ENCODE measurements around the gene AMHR2.
"Not testable (repeated sequence)": the region's sequence is repeated elsewhere in the genome, so short reads cannot be mapped to it uniquely, and the experiment has no call there.

AMHR2 gene

GRCh38 chr12:53415752-53416389 lies 7.8 kb upstream of the AMHR2 start:
- not testable (repeated sequence) for DNase-seq

- not testable (repeated sequence) for DNase-seq
Observed at GRCh38 chr12:53417291-53417816, 6.3 kb upstream of the AMHR2 start.

- no peak for DNase-seq
Observed at GRCh38 chr12:53418221-53418620, 5.4 kb upstream of the AMHR2 start.

- DNase-seq = no peak
Observed at GRCh38 chr12:53419756-53420155, 3.9 kb upstream of the AMHR2 start.

GRCh38 chr12:53422247-53422646 lies 1.4 kb upstream of the AMHR2 start:
- DNase-seq = not testable (repeated sequence)

GRCh38 chr12:53424626-53425514 lies 1.2 kb downstream of the AMHR2 start:
- DNase-seq = no peak

GRCh38 chr12:53425515-53426150 lies 2.0 kb downstream of the AMHR2 start:
- DNase-seq = no peak

- DNase-seq = no peak
Observed at GRCh38 chr12:53427905-53428594, 4.4 kb downstream of the AMHR2 start.

GRCh38 chr12:53428741-53429140 lies 5.1 kb downstream of the AMHR2 start:
- no peak for DNase-seq

GRCh38 chr12:53430116-53430515 lies 6.5 kb downstream of the AMHR2 start:
- no peak for DNase-seq

- DNase-seq = no peak
Observed at GRCh38 chr12:53431187-53431586, 7.5 kb downstream of the AMHR2 start.

GRCh38 chr12:53435326-53435725 lies 11.7 kb downstream of the AMHR2 start:
- not testable (repeated sequence) for DNase-seq

GRCh38 chr12:53439582-53439981 lies 15.9 kb downstream of the AMHR2 start:
- DNase-seq = not testable (repeated sequence)

- peak; percentile 99 for DNase-seq
Observed at GRCh38 chr12:53441040-53441833, 17.6 kb downstream of the AMHR2 start, which contains the start of gene PRR13. TSS of gene PRR13 (plus strand) at chr12:53441734. CDS start at chr12:53442715, 981 bp downstream.

- DNase-seq = no peak
Observed at GRCh38 chr12:53443955-53444354, 20.3 kb downstream of the AMHR2 start.

- DNase-seq = not testable (repeated sequence)
Observed at GRCh38 chr12:53444593-53445325, 21.1 kb downstream of the AMHR2 start.

GRCh38 chr12:53450936-53451335 lies 27.3 kb downstream of the AMHR2 start:
- no peak for DNase-seq

GRCh38 chr12:53451661-53452158 lies 28.1 kb downstream of the AMHR2 start, which contains the start of gene PCBP2:
TSS of gene PCBP2 (plus strand) at chr12:53452102. CDS start at chr12:53454801, 2,699 bp downstream.
- DNase-seq = peak; percentile 99

GRCh38 chr12:53452159-53453077 lies 28.8 kb downstream of the AMHR2 start:
- peak; percentile 76 to 86 for DNase-seq
